GM19395 (cell line): ENCODE data around the gene TNS3.
A peak's percentile ranks its signal among the peaks of the same experiment; 100 is the strongest.

Experiments used
- ATAC-seq: cut with Tn5 transposase; IDR thresholded peaks from one replicate; pipeline ENCODE4 v1.9.1; 2021; ENCODE audit warnings: mild to moderate bottlenecking, moderate library complexity; ENCODE audit not compliant: unreplicated experiment

TNS3 gene

GRCh38 chr7:47565640-47566250, 16.2 kb downstream of the TNS3 start:
- ATAC-seq = no peak

DNA sequence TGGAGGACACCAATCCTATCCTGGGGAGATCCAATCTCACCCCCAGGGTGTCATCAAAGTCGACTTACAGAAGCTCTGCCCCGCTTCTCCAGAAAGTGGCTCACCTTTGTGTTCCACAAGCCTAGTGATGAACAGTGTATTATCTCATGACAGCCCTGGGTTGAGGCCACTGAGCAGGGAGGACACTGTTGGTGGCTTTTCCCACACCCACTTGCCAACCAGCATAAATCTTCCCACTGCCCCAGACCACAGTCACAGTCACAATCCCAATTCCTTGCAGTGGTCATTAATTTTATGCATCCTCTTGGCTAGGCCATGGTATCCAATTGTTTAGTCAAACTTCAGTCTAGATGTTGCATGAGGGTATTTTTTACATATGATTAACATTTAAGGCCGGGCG, 18.4 kb downstream of the TNS3 start:
- ATAC-seq = no peak

DNA sequence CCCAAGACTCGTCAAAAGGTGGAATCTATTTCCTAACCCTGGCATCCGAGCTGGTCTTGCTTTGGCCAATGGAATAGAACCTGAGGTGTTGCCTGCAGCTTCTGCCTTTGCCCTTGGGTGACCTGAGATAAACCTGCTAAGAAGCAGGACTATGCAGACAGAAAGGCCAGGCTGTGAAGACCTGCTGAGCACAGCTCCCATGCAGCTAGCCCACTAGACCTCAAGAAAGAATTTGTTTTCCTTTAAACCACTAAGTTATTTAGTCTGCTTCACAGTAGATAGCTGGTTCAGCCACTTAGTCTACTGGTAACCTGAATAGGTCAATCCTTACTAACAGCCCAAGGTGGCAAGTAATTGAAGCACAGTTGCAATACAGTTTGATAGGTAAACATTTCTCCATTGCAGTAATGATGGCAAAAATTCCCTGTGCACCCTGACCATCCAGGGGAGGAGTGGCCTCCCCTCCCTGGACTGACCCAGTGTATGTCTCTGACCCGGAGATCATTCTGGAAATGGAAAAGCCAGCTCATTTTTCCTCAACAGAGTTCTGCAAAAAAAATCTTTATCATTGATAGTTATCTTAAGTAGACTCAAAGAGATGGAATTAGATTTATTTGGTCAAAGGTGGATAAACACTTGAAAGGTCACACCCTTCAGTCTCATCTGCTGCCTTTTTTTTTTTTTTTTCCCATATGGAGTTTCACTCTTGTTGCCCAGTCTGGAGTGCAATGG, 20.0 kb downstream of the TNS3 start:
- ATAC-seq = no peak

GRCh38 chr7:47559306-47560220, 22.3 kb downstream of the TNS3 start:
- ATAC-seq = no peak

- ATAC-seq = no peak
These were observed 23.9 kb downstream of the TNS3 start for GRCh38 chr7:47557694-47558670.

- ATAC-seq = no peak
These were observed 24.6 kb downstream of the TNS3 start for GRCh38 chr7:47557317-47557693.

DNA sequence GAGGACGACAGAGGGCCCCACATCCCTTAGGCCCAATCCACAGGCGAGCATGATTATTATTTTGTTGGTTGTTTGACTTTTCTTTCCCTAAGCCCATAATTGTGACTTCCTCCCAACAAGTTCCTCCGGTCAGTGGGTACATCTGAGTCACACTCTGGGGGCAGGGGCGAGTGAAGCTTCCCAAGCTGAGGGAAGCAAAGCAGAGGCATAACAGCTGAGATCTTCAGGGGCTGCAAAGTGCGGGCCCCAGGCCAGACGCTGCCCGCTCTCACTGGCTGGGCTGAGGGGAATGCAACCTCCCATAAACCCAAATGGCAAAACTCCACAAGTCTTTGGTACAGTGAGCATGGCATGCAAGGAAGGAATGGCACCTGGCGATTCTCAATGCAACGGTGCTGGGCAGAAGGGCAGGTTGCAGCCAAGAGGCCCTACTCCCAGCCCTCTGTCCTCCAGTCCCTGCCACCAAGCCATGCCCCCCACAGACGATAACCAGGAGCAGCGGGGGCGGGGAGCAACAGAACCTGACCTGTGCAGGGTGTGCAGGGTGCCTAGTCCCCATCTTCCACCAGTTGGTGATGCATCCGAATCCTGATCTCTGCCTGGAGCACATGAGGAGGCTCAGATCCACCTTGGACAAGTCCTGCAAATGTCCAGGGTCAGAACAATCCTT, 25.3 kb downstream of the TNS3 start:
- ATAC-seq = no peak

DNA sequence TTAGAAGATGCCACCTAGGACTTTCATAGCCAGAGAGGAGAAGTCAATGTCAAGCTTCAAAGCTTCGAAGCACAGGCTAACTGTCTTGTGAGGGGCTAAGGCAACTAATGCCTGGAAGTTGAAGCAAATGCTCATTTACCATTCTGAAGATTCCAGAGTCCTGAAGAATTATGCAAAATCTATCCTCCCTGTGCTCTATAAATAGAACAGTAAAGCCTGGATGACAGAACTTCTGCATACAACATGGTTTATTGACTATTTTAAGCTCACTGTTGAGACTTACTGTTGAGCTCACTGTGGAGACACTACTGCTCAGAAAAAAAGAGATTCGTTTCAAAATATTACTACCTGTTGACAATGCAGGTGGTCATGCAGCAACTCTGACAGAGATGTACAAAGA, 28.6 kb downstream of the TNS3 start:
- no peak for ATAC-seq

GRCh38 chr7:47552621-47553020, 29.3 kb downstream of the TNS3 start:
- ATAC-seq = peak; percentile 100

DNA sequence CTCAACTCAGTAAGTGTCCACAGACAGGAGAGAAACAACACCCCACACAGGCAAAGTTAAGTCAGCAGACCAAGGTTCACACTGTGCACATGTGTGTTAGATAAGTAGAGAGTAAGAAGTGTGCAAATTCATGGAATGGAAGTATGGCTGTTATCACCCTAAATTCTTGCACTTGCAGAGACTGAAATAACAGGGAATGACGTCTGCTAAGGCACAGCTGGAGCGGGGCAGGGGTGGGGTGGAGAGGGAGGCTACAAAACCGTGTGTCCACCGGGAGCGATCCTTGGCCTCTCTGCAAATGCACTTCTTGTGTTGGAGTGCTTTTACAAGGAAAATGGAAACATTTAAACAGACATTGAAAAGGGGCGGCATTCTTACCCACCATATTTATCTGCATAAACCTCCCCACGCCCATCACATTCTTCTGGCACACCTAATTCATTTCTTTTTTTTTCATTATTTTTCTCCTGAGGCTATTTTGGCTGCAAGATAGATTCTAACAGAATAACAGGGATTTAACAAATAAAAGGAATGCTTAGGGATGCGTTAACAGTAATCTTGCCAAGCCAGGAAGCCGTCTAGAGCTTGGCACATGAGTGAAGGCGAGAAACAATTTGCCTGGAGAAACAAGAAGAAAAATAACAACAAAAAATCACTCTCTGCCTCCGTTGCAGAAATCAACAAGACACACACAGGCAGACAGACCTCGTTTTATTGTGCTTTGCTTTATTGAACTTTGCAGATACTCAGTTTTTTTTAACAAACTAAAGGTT, 30.1 kb downstream of the TNS3 start:
- ATAC-seq = no peak

GRCh38 chr7:47550788-47551470, 31.0 kb downstream of the TNS3 start:
- no peak for ATAC-seq

DNA sequence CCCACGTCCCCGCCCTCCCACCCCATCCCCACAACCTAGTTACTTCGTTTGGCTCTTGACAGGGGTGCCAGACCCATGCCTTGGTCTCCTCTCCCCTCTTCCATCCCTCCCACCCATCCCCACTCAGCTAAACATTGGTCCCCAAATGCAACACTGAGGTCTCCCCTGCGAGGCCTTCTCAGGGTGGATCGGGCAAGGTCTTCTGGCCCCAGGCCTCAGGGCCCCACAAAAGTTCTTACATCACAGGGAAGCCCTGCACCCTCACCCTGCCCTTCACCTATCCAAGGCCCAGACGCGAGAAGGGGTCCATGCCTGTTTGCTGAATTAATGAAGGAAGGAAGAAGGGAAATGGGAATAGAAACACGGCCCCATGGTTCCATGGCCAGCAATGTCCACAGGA, 32.0 kb downstream of the TNS3 start:
- no peak for ATAC-seq

GRCh38 chr7:47549397-47549796, 32.5 kb downstream of the TNS3 start:
- ATAC-seq = no peak

DNA sequence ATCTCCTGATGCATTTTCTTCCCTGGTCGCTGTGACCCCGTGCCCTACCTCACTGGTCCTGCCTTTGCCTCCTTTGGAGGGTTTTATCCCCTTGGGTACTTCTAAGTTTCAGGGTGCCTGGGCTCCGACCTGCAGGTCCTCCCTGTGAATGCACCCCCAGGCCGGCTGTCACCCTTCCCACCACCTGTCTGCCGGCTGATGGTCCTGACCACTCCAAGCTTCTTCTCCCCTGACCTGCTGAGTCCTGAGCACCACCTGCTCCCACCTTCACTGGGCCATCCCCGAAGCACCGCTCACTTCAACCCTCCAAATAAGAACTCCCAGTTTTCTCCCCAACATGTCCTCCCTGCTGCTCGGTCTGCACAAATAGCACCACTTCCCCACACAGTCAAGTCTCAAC, 33.4 kb downstream of the TNS3 start:
- no peak for ATAC-seq

- ATAC-seq = no peak
These were observed 35.0 kb downstream of the TNS3 start for GRCh38 chr7:47546733-47547494.

GRCh38 chr7:47546171-47546570, 35.7 kb downstream of the TNS3 start:
- no peak for ATAC-seq

DNA sequence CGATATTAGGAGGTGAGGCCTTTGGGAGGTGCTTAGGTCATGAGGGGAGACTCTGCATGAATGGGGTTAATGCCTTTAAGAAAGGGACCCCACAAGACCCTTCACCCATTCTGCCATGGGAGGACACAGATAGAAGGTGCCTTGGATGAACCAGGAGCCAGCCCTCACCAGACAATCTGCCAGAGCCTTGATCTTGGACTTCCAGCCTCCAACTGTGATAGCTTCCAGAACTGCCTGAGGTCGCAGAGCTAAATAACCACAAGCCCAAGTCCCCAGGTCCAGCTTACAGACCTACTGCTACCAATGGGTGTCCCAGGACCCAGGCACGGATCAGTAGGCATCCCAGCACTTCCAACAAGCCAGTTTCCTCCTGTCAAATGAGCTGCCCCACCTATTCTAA, 37.5 kb downstream of the TNS3 start:
- ATAC-seq = no peak

DNA sequence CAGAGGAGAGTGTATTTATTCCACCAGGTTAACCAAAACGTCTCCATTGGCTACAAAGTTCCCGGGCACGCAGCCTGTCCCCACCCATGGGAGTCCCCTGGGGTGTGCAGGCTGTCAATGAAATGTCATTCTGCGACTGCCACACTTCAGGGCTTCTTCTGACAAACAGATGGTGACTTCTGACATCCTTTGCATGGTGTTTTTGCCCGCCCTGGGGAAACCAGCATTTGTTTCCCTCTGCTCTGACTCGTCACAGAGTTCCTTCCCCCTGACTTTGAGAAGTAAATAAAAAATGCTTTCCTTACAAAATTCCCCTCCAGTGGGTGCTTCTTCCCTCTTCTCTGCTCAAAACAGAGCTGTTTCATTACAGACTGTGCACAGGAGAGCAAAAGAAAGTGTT, 38.2 kb downstream of the TNS3 start:
- no peak for ATAC-seq
